H1 (cell line): ENCODE data around the gene HRCT1. TPM values are rescaled to one million over a fixed set of nuclear protein-coding genes. Genes with fewer than 3 reads are reported as not detected.
A peak's percentile ranks its signal among the peaks of the same experiment; 100 is the strongest.

Source experiments
- CTCF ChIA-PET: fragments of 300-600 bp; sonication (Branson Sonifier 250); formaldehyde crosslinking; loops from one replicate; lab custom pipeline; 2021; ENCODE audit not compliant: partially characterized antibody; lab: Charles Lee
- POLR2A ChIA-PET: fragments of 300-600 bp; sonication (Branson Sonifier 250); formaldehyde crosslinking; loops from one replicate; lab custom pipeline; 2021; ENCODE audit warnings: inconsistent platforms; ENCODE audit not compliant: partially characterized antibody; lab: Charles Lee
- DNase-seq, 2 experiments: peaks; one replicate each; pipeline versions ENCODE4 v3.0.0 to v3.0.0-alpha.2; 2010 to 2022; ENCODE audit warnings: low spot score in 2 of 2, low read depth in 1 of 2, mixed read lengths in 1 of 2
- FAIRE-seq: peaks from 2 replicates; lab custom pipeline; 2011; peaks lifted over from hg19 to GRCh38; lab: Jason Lieb, UNC
- H2AFZ ChIP-seq: 2 replicates; pipeline ENCODE4 v1.8.1; 2012; ENCODE audit warnings: low read length, inconsistent platforms
- H2AK5ac ChIP-seq: 2 replicates; pipeline ENCODE4 v1.6.1; 2013; ENCODE audit warnings: low read depth, low read length
- H2BK120ac ChIP-seq: replicated peaks from 2 replicates; pipeline ENCODE3; 2013; ENCODE audit warnings: low read depth, low read length, inconsistent platforms
- H2BK12ac ChIP-seq: 2 replicates; pipeline ENCODE4 v1.6.1; 2013; ENCODE audit warnings: low read depth, low read length
- H2BK15ac ChIP-seq: 2 replicates; pipeline ENCODE4 v1.6.1; 2013; ENCODE audit warnings: low read length
- H2BK20ac ChIP-seq: 2 replicates; pipeline ENCODE4 v1.6.1; 2013; ENCODE audit warnings: low read length
- H2BK5ac ChIP-seq: 2 replicates; pipeline ENCODE4 v1.6.1; 2013; ENCODE audit warnings: low read depth, low read length
- H3K14ac ChIP-seq: 2 replicates; pipeline ENCODE4 v1.6.1; 2013; ENCODE audit warnings: inconsistent platforms; ENCODE audit not compliant: insufficient read length
- H3K18ac ChIP-seq: 2 replicates; pipeline ENCODE4 v1.6.1; 2013; ENCODE audit warnings: low read length; ENCODE audit errors: extremely low read depth
- H3K23ac ChIP-seq: 2 replicates; pipeline ENCODE4 v1.6.1; 2013; ENCODE audit warnings: inconsistent platforms; ENCODE audit not compliant: insufficient read length
- H3K23me2 ChIP-seq: 2 replicates; pipeline ENCODE4 v1.6.1; 2013; ENCODE audit warnings: low read depth, low read length
- H3K27ac ChIP-seq: 2 replicates; pipeline ENCODE4 v1.6.1; 2011; ENCODE audit warnings: low read depth, low read length, inconsistent platforms
- H3K27me3 ChIP-seq, 4 experiments: replicated peaks in 1 of 4; 1 replicate in 1 of 4; 2 replicates in 3 of 4; pipeline versions ENCODE4 v1.6.1 to v1.8.1; 2011 to 2013; ENCODE audit warnings: low read length in 3 of 4, mild to moderate bottlenecking in 3 of 4, inconsistent platforms in 2 of 4, mixed read lengths in 2 of 4, moderate library complexity in 1 of 4; ENCODE audit not compliant: control insufficient read depth in 3 of 4, insufficient read depth in 3 of 4; ENCODE audit errors: extremely low read depth in 1 of 4
- H3K36me3 ChIP-seq, 4 experiments: 2 replicates each; pipeline versions ENCODE4 v1.6.1 to v1.8.1; 2011 to 2013; ENCODE audit warnings: mild to moderate bottlenecking in 4 of 4, low read length in 3 of 4, moderate library complexity in 2 of 4, control low read depth in 1 of 4, inconsistent platforms in 1 of 4; ENCODE audit not compliant: insufficient read depth in 4 of 4, control insufficient read depth in 2 of 4
- H3K4ac ChIP-seq: replicated peaks from 2 replicates; pipeline ENCODE3; 2013; ENCODE audit warnings: low read length, low read depth, mixed read lengths, inconsistent platforms; ENCODE audit not compliant: insufficient read length
- H3K4me1 ChIP-seq, 4 experiments: replicated peaks in 1 of 4; 1 replicate in 1 of 4; 2 replicates in 3 of 4; pipeline versions ENCODE4 v1.6.1 to v1.8.1; 2011 to 2013; ENCODE audit warnings: low read length in 3 of 4, inconsistent platforms in 2 of 4, mixed read lengths in 1 of 4; ENCODE audit not compliant: insufficient read depth in 4 of 4, control insufficient read depth in 3 of 4
- H3K4me2 ChIP-seq, 2 experiments: 2 replicates each; pipeline versions ENCODE4 v1.6.1 to v1.8.1; 2011 to 2013; ENCODE audit warnings: low read depth in 2 of 2, low read length in 2 of 2, control low read depth in 1 of 2, inconsistent platforms in 1 of 2, mild to moderate bottlenecking in 1 of 2; ENCODE audit not compliant: insufficient read depth in 1 of 2
- H3K4me3 ChIP-seq, 4 experiments: fragments of 200-600, 300-600 bp in 1 of 4; sonication (generic), shearing (Covaris generic), sonication (Bioruptor Twin) in 1 of 4; 2 replicates each; pipeline versions ENCODE4 v1.5.1 to v1.8.1; 2011 to 2016; ENCODE audit warnings: low read length in 4 of 4, low read depth in 3 of 4, control low read depth in 2 of 4, inconsistent platforms in 2 of 4, mild to moderate bottlenecking in 2 of 4, mixed read lengths in 1 of 4, moderate library complexity in 1 of 4; ENCODE audit not compliant: insufficient read depth in 2 of 4; ENCODE audit errors: extremely low read depth in 1 of 4
- H3K56ac ChIP-seq: replicated peaks from 2 replicates; pipeline ENCODE3; 2013; ENCODE audit warnings: low read depth, mild to moderate bottlenecking, mixed read lengths, low read length, inconsistent platforms; ENCODE audit not compliant: insufficient read length
- H3K79me1 ChIP-seq: 2 replicates; pipeline ENCODE4 v1.6.1; 2013; ENCODE audit warnings: low read depth, low read length, control low read depth
- H3K79me2 ChIP-seq, 2 experiments: 2 replicates each; pipeline versions ENCODE4 v1.6.1 to v1.8.1; 2012 to 2013; ENCODE audit warnings: low read length in 2 of 2, mild to moderate bottlenecking in 2 of 2, inconsistent platforms in 1 of 2; ENCODE audit not compliant: insufficient read depth in 2 of 2, control insufficient read depth in 1 of 2
- H3K9ac ChIP-seq, 4 experiments: replicated peaks in 1 of 4; 1 replicate in 1 of 4; 2 replicates in 3 of 4; pipeline versions ENCODE4 v1.6.1 to v1.8.1; 2011 to 2013; ENCODE audit warnings: low read depth in 3 of 4, low read length in 3 of 4, control low read depth in 2 of 4, mild to moderate bottlenecking in 2 of 4, moderate library complexity in 2 of 4, inconsistent platforms in 1 of 4; ENCODE audit errors: extremely low read depth in 1 of 4
- H3K9me3 ChIP-seq, 2 experiments: 2 replicates each; pipeline versions ENCODE4 v1.6.1 to v1.8.1; 2012 to 2013; ENCODE audit warnings: mild to moderate bottlenecking in 2 of 2, moderate library complexity in 2 of 2, control low read depth in 1 of 2, inconsistent platforms in 1 of 2, low read depth in 1 of 2, low read length in 1 of 2, mixed read lengths in 1 of 2; ENCODE audit not compliant: insufficient read depth in 2 of 2
- H4K20me1 ChIP-seq, 2 experiments: replicated peaks in 1 of 2; 2 replicates each; pipeline versions ENCODE3 to v1.8.1; 2011 to 2013; ENCODE audit warnings: inconsistent platforms in 2 of 2, low read length in 2 of 2, mild to moderate bottlenecking in 1 of 2; ENCODE audit not compliant: insufficient read depth in 2 of 2, control insufficient read depth in 1 of 2
- H4K5ac ChIP-seq: 2 replicates; pipeline ENCODE4 v1.6.1; 2013; ENCODE audit warnings: low read length, low read depth, mixed read lengths, inconsistent platforms; ENCODE audit not compliant: insufficient read length
- H4K8ac ChIP-seq: 2 replicates; pipeline ENCODE4 v1.8.0; 2013; ENCODE audit warnings: mild to moderate bottlenecking, moderate library complexity, low read length, inconsistent platforms; ENCODE audit not compliant: insufficient read depth; ENCODE audit errors: extremely low read depth
- H4K91ac ChIP-seq: replicated peaks from 2 replicates; pipeline ENCODE3; 2013; ENCODE audit warnings: low read length, mixed read lengths, inconsistent platforms; ENCODE audit not compliant: insufficient read length
- CBX5 ChIP-seq: fragments of 300-800, 300-1000 bp; sonication (generic); IDR thresholded peaks from 2 replicates; pipeline ENCODE4 v1.7.1; 2016; ENCODE audit warnings: antibody characterized with exemption, low read length, low read depth
- POLR2A ChIP-seq, 2 experiments: IDR thresholded peaks; 1 replicate in 1 of 2; 2 replicates in 1 of 2; pipeline ENCODE4 v1.6.1; 2011; ENCODE audit warnings: low read depth in 2 of 2, low read length in 2 of 2, mild to moderate bottlenecking in 2 of 2; ENCODE audit errors: control extremely low read depth in 1 of 2
- RFX5 ChIP-seq: IDR thresholded peaks from 2 replicates; pipeline ENCODE4 v1.6.1; 2011; ENCODE audit warnings: low read depth, low read length, improper control_type of control experiment, borderline replicate concordance
- WGBS, 2 experiments: shearing (Covaris generic) in 1 of 2; methylation state at CpG; one replicate each; pipeline versions ENCODE4 v1.1.6 to v1.1.7; 2013 to 2015; ENCODE audit warnings: low lambda C conversion rate in 2 of 2, mixed read lengths in 2 of 2, inconsistent platforms in 1 of 2, low coverage in 1 of 2, missing lambda C conversion rate in 1 of 2; ENCODE audit not compliant: insufficient replicate concordance in 2 of 2, insufficient coverage in 1 of 2, insufficient read length in 1 of 2; ENCODE audit errors: extremely low coverage in 1 of 2, missing lambda C conversion rate in 1 of 2; 5-methylcytosine and 5-hydroxymethylcytosine counted together
- polyA plus RNA-seq, 7 experiments: library from polyadenylated mRNA; depleted of rRNA in 3 of 7; stranded (reverse) in 5 of 7; unstranded in 2 of 7; fragments of >200 nt in 5 of 7; fragments of 200-250 nt in 2 of 7; gene quantifications; 1 replicate in 5 of 7; 2 replicates in 1 of 7; 4 replicates in 1 of 7; pipeline versions ENCODE4 v1.2.1 to v1.2.3, GENCODE V29; 2011 to 2013; ENCODE audit warnings: missing spikeins in 2 of 7, mixed read lengths in 2 of 7
- total RNA-seq: library from RNA; stranded (reverse); fragmentation: NEBNext Ultra II Directional; extraction: Animal tissue kit (Norgen Biotek cat#: 25700); gene quantifications from 2 replicates; pipeline ENCODE4 v1.2.1, GENCODE V29; 2021

HRCT1 gene
- total and polyA plus RNA-seq, 2 of the 8 experiments (the other 6 are each of a cell fraction or from before 2014, with no cell fraction given): not detected

DNA sequence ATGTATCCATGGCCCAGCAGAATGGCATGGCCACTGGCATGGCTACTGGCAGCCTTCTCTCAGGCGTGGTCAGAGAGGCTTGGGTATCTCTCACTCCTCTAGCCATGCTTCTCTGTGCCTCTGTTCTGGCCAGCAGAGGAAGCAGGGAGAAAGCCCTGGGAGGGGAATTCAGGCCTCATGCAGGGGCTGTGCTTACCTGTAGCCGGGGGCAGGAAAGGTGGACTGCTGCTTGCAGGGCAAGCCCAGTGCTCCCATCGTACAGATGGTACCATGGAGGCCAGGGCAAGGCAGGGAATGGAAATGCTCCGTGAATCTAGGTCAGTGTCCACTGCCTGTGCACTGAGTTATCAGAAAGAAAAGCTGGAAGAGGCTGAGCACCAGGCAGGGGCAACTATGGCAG lies 38.5 kb upstream of the HRCT1 start:
- Histone ChIP-seq H3K9ac (no peak overlapping the region), H3K9me3 (no peaks in the 10 kb centered on the region; a peak in 1 of 4 replicates), H2BK20ac (no peak overlapping the region), H3K23me2 (no peaks in the 10 kb centered on the region), H3K18ac (no peak overlapping the region), H3K23ac (no peak overlapping the region), H2AFZ (no peak overlapping the region), H3K27me3 (peaks cover 0 to 4% (median 0%) of the 10 kb centered on the region in 4 experiments; a peak in 1 of 7 replicates), H3K4me1 (peaks cover 0 to 8% (median 6%) of the 10 kb centered on the region in 4 experiments; a peak in 6 of 7 replicates), H4K8ac (no peak overlapping the region), H2BK5ac (no peak overlapping the region), H2BK15ac (peak overlapping the region; percentile 49; the same call in 1 of the 2 replicates), H3K27ac (no peak overlapping the region), H3K36me3 (no peaks in the 10 kb centered on the region), H3K4me2 (no peak overlapping the region), H4K20me1 (peaks cover 0 to 3% of the 10 kb centered on the region in 2 experiments), H2AK5ac (no peak overlapping the region), H2BK12ac (no peak overlapping the region), H3K4ac (no peak overlapping the region), H3K56ac (no peak overlapping the region), H3K79me1 (no peaks in the 10 kb centered on the region), H3K79me2 (no peaks in the 10 kb centered on the region), H4K91ac (peak overlapping the region; percentile 65), H2BK120ac (no peak overlapping the region), H4K5ac (no peak overlapping the region), H3K14ac (no peak overlapping the region), H3K4me3 (no peak overlapping the region)
- no peak for TF ChIP-seq CBX5
- TF ChIP-seq POLR2A (IDR thresholded peaks at IDR 0.05; ENCODE audit: control extremely low read depth in 1 of 2, low read depth in 2 of 2, low read length in 2 of 2): no peak
- TF ChIP-seq RFX5: no peak
- CTCF ChIA-PET: interaction anchor here (1.5 to 1.9 kb wide), 3 partner anchors 11 to 39 kb away, joined by 6 to 7 read pairs (median 7); partner anchors contain the start of genes FAM221B and TMEM8B
- no peak for FAIRE-seq
- WGBS, 2 experiments: 88% methylated on average over 4 of the region's 4 CpGs; no CpG with 5 or more reads in 1 of the 2 experiments
- POLR2A ChIA-PET: interaction anchor here (0.9 to 2.9 kb wide), 2 partner anchors 9 to 11 kb away, joined by 3 to 14 read pairs; no protein-coding TSS in a partner anchor
- DNase-seq: no peak
